H1 (cell line): Measurements from ENCODE around the gene STAC2.

Experiments used
- CHD1 ChIP-seq: IDR thresholded peaks from 2 replicates; pipeline ENCODE4 v1.6.1; 2012; ENCODE audit warnings: low read depth, low read length, improper control_type of control experiment
- CHD2 ChIP-seq: IDR thresholded peaks from 2 replicates; pipeline ENCODE4 v1.6.1; 2012; ENCODE audit warnings: low read length, improper control_type of control experiment
- EZH2 ChIP-seq: fragments of 200-600 bp; sonication (generic); IDR thresholded peaks from 2 replicates; pipeline ENCODE4 v1.7.1; 2012; ENCODE audit warnings: low read depth, mild to moderate bottlenecking, moderate library complexity, low read length, inconsistent platforms; ENCODE audit not compliant: severe bottlenecking
- HDAC6 ChIP-seq: IDR thresholded peaks from one replicate; pipeline ENCODE4 v1.7.1; 2012; ENCODE audit warnings: low read depth, mild to moderate bottlenecking, inconsistent platforms, low read length, moderate library complexity
- PHF8 ChIP-seq: fragments of 200-600 bp; sonication (generic); conservative IDR thresholded peaks from 2 replicates; pipeline ENCODE4 v1.7.1; 2012; ENCODE audit warnings: low read depth, mild to moderate bottlenecking, inconsistent platforms, low read length, moderate library complexity
- POLR2A ChIP-seq, 2 experiments: IDR thresholded peaks; 1 replicate in 1 of 2; 2 replicates in 1 of 2; pipeline ENCODE4 v1.6.1; 2011; ENCODE audit warnings: low read depth in 2 of 2, low read length in 2 of 2, mild to moderate bottlenecking in 2 of 2; ENCODE audit errors: control extremely low read depth in 1 of 2
- POLR2AphosphoS5 ChIP-seq: IDR thresholded peaks from 2 replicates; pipeline ENCODE4 v1.6.1; 2011; ENCODE audit warnings: low read depth, low read length
- RAD21 ChIP-seq, 2 experiments: IDR thresholded peaks in 1 of 2; conservative IDR thresholded peaks in 1 of 2; 2 replicates each; pipeline ENCODE4 v1.6.1; 2011; ENCODE audit warnings: low read depth in 2 of 2, low read length in 2 of 2, improper control_type of control experiment in 1 of 2, inconsistent platforms in 1 of 2, mild to moderate bottlenecking in 1 of 2, moderate library complexity in 1 of 2
- SIN3A ChIP-seq, 2 experiments: IDR thresholded peaks in 1 of 2; conservative IDR thresholded peaks in 1 of 2; 2 replicates each; pipeline ENCODE4 v1.6.1; 2011 to 2012; ENCODE audit warnings: low read length in 2 of 2, improper control_type of control experiment in 1 of 2, low read depth in 1 of 2, mild to moderate bottlenecking in 1 of 2
- TCF12 ChIP-seq: IDR thresholded peaks from 2 replicates; pipeline ENCODE4 v1.6.1; 2011; ENCODE audit warnings: low read depth, mild to moderate bottlenecking, low read length
- ZNF274 ChIP-seq: IDR thresholded peaks from 2 replicates; pipeline ENCODE4 v1.7.0; 2012; ENCODE audit warnings: low read length, borderline replicate concordance; ENCODE audit errors: extremely low read depth
- TF ChIP-seq, protein P1 (sequence below), 3 experiments: IDR thresholded peaks; 1 replicate in 2 of 3; 2 replicates in 1 of 3; pipeline versions ENCODE4 v1.5.1 to v1.6.1; 2011; ENCODE audit warnings: low read length in 3 of 3, mild to moderate bottlenecking in 3 of 3, inconsistent platforms in 2 of 3, low read depth in 1 of 3, moderate library complexity in 1 of 3; ENCODE audit not compliant: insufficient read depth in 1 of 3; ENCODE audit errors: control extremely low read depth in 1 of 3
- TF ChIP-seq, protein P2 (sequence below): IDR thresholded peaks from 2 replicates; pipeline ENCODE4 v1.6.1; 2012; ENCODE audit warnings: low read length, inconsistent platforms
- TF ChIP-seq, protein P3 (sequence below): IDR thresholded peaks from 2 replicates; pipeline ENCODE4 v1.6.1; 2011; ENCODE audit warnings: low read depth, mild to moderate bottlenecking, low read length; ENCODE audit not compliant: insufficient read depth

DNA sequence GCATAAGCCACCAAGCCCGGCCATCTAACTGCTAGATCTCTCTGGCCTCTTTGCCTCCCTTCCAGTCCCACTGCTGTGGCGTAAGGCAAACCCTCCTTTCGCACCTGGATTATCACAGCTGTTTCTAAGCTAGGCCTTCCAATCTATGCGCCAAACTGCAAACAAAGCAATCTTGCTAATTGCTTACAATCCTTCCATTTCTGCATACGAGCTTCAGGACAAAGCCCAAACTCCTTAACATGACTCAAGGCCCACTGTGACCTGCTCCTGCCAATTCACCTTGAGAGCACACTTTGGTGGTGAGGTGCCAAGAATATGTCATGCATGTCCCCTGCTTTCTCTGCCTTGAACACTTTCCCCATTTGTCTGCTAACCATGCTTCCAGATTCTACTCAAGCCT, 53.8 kb downstream of the STAC2 start:
- no peak for TF ChIP-seq RAD21 (IDR thresholded peaks at IDR 0.05 in 1 of 2, conservative IDR thresholded peaks at IDR 0.05 in 1 of 2; ENCODE audit: low read depth in 2 of 2, low read length in 2 of 2)
- TF ChIP-seq, protein P1, sequence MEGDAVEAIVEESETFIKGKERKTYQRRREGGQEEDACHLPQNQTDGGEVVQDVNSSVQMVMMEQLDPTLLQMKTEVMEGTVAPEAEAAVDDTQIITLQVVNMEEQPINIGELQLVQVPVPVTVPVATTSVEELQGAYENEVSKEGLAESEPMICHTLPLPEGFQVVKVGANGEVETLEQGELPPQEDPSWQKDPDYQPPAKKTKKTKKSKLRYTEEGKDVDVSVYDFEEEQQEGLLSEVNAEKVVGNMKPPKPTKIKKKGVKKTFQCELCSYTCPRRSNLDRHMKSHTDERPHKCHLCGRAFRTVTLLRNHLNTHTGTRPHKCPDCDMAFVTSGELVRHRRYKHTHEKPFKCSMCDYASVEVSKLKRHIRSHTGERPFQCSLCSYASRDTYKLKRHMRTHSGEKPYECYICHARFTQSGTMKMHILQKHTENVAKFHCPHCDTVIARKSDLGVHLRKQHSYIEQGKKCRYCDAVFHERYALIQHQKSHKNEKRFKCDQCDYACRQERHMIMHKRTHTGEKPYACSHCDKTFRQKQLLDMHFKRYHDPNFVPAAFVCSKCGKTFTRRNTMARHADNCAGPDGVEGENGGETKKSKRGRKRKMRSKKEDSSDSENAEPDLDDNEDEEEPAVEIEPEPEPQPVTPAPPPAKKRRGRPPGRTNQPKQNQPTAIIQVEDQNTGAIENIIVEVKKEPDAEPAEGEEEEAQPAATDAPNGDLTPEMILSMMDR (IDR thresholded peaks at IDR 0.05; ENCODE audit: control extremely low read depth in 1 of 3, insufficient read depth in 1 of 3, low read depth in 1 of 3, low read length in 3 of 3), result no peak
- TF ChIP-seq POLR2AphosphoS5, result no peak
- no peak for TF ChIP-seq SIN3A (conservative IDR thresholded peaks at IDR 0.05 in 1 of 2, IDR thresholded peaks at IDR 0.05 in 1 of 2; ENCODE audit: low read depth in 1 of 2, low read length in 2 of 2)
- TF ChIP-seq, protein P2, sequence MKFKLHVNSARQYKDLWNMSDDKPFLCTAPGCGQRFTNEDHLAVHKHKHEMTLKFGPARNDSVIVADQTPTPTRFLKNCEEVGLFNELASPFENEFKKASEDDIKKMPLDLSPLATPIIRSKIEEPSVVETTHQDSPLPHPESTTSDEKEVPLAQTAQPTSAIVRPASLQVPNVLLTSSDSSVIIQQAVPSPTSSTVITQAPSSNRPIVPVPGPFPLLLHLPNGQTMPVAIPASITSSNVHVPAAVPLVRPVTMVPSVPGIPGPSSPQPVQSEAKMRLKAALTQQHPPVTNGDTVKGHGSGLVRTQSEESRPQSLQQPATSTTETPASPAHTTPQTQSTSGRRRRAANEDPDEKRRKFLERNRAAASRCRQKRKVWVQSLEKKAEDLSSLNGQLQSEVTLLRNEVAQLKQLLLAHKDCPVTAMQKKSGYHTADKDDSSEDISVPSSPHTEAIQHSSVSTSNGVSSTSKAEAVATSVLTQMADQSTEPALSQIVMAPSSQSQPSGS, result no peak
- TF ChIP-seq PHF8, result no peak
- TF ChIP-seq CHD2, result no peak
- no peak for TF ChIP-seq ZNF274
- TF ChIP-seq EZH2, result no peak
- no peak for TF ChIP-seq HDAC6
- TF ChIP-seq TCF12, result no peak
- no peak for TF ChIP-seq CHD1
- TF ChIP-seq POLR2A (IDR thresholded peaks at IDR 0.05; ENCODE audit: control extremely low read depth in 1 of 2, low read depth in 2 of 2, low read length in 2 of 2), result no peak
- TF ChIP-seq, protein P3, sequence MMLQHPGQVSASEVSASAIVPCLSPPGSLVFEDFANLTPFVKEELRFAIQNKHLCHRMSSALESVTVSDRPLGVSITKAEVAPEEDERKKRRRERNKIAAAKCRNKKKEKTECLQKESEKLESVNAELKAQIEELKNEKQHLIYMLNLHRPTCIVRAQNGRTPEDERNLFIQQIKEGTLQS, result no peak
